Upper lobe of left lung (tissue), 6 donors: ENCODE measurements around the gene THAP12. TPM values are rescaled to one million over a fixed set of nuclear protein-coding genes. Genes with fewer than 3 reads are reported as not detected.

Experiments used
- ATAC-seq, 2 donors: fragments of 200-7000 bp; cut with Tn5 transposase; one replicate each; pipeline ENCODE4 v1.9.1; 2022; ENCODE audit warnings: mild to moderate bottlenecking in 2 of 2, moderate library complexity in 2 of 2; ENCODE audit not compliant: low FRiP score in 2 of 2
- DNase-seq, 2 donors: peaks; one replicate each; pipeline ENCODE4 v3.0.0-alpha.2; 2019 to 2020
- H3K27ac ChIP-seq, 4 donors: fragments of 200-600 bp; sonication (generic); one replicate each; pipeline ENCODE4 v1.5.1; 2016 to 2019
- H3K27me3 ChIP-seq, 4 donors: fragments of 200-600 bp; sonication (generic); one replicate each; pipeline ENCODE4 v1.5.1; 2017 to 2019
- H3K36me3 ChIP-seq, 4 donors: fragments of 200-600 bp; sonication (generic); one replicate each; pipeline ENCODE4 v1.5.1; 2016 to 2019
- H3K4me1 ChIP-seq, 4 donors: fragments of 200-600 bp; sonication (generic); one replicate each; pipeline ENCODE4 v1.5.1; 2018 to 2019
- H3K4me3 ChIP-seq, 4 donors: fragments of 200-600 bp; sonication (generic); one replicate each; pipeline ENCODE4 v1.5.1; 2017 to 2019; ENCODE audit warnings: mild to moderate bottlenecking in 2 of 4, moderate library complexity in 1 of 4
- H3K9me3 ChIP-seq, 4 donors: fragments of 200-600 bp; sonication (generic); one replicate each; pipeline ENCODE4 v1.5.1; 2018 to 2019
- EP300 ChIP-seq, 4 donors: sonication (generic); formaldehyde crosslinking; IDR thresholded peaks; one replicate each; pipeline ENCODE4 v1.5.1; 2017; ENCODE audit warnings: antibody characterized with exemption in 4 of 4, control low read depth in 2 of 4
- POLR2A ChIP-seq, 4 donors: fragments of 450-650 bp; IDR thresholded peaks; one replicate each; pipeline ENCODE4 v1.5.1; 2016 to 2017; ENCODE audit warnings: antibody characterized with exemption in 4 of 4, mild to moderate bottlenecking in 2 of 4
- POLR2AphosphoS5 ChIP-seq, 2 donors: sonication (generic); formaldehyde crosslinking; IDR thresholded peaks; one replicate each; pipeline ENCODE4 v1.5.1; 2017; ENCODE audit warnings: antibody characterized with exemption in 2 of 2
- WGBS, 2 donors: methylation state at CpG; one replicate each; pipeline ENCODE4 v1.1.5; 2017 to 2018; 5-methylcytosine and 5-hydroxymethylcytosine counted together
- total RNA-seq, 6 donors: library from RNA; depleted of rRNA in 4 of 6; stranded (reverse); fragments of >200 nt in 4 of 6; gene quantifications; one replicate each; pipeline versions ENCODE4 v1.1.0 to v1.2.1, GENCODE V29; 2016 to 2021
- TF ChIP-seq, protein P1 (sequence below), 6 experiments: fragments of 450-650 bp in 4 of 6; fragments of 200-600 bp in 2 of 6; sonication (generic) in 2 of 6; IDR thresholded peaks; one replicate each; pipeline ENCODE4 v1.5.1; 2016 to 2019; ENCODE audit warnings: antibody characterized with exemption in 6 of 6
- donor health status: DM: no; HTN: no; CAD: no; lungs with moderate emphysema.
- donor health status: DM: no; HTN: yes; CAD: no; lungs with severe emphysema.

The THAP12 gene
- total RNA-seq, 6 donors from 2014 or later, result 9.1 to 35.8 (median 34.2) TPM

DNA sequence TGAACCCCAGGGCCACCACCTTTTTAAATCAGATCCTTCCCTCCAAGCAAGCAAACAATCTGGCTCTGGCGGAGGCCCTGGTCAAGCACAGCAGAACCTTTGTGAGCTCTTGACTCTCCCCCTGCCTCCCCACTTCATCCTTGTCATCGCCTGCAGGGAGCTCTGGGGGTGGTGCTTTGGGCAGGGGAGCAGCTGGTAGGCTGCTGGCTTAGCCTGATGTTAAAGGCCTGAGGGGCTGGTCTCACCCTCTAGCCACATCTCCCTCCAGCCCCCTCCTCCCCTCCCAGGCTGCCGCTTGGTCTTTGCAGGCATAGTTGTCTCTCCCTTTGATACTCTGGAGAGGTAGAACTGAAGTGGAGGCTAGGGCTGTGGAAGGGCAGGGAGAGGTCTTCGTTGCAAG is 50.9 kb downstream of the THAP12 start:
- H3K27ac ChIP-seq, result no peak overlapping the region
- no peak for TF ChIP-seq POLR2AphosphoS5 (IDR thresholded peaks at IDR 0.05)
- no peak for TF ChIP-seq EP300 (IDR thresholded peaks at IDR 0.05)
- no peak for TF ChIP-seq POLR2A (IDR thresholded peaks at IDR 0.05)
- TF ChIP-seq, protein P1, sequence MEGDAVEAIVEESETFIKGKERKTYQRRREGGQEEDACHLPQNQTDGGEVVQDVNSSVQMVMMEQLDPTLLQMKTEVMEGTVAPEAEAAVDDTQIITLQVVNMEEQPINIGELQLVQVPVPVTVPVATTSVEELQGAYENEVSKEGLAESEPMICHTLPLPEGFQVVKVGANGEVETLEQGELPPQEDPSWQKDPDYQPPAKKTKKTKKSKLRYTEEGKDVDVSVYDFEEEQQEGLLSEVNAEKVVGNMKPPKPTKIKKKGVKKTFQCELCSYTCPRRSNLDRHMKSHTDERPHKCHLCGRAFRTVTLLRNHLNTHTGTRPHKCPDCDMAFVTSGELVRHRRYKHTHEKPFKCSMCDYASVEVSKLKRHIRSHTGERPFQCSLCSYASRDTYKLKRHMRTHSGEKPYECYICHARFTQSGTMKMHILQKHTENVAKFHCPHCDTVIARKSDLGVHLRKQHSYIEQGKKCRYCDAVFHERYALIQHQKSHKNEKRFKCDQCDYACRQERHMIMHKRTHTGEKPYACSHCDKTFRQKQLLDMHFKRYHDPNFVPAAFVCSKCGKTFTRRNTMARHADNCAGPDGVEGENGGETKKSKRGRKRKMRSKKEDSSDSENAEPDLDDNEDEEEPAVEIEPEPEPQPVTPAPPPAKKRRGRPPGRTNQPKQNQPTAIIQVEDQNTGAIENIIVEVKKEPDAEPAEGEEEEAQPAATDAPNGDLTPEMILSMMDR (IDR thresholded peaks at IDR 0.05), result no peak
- peaks cover 8 to 16% (median 10%) of the 10 kb centered on the region in 4 donors for H3K4me1 ChIP-seq
- no peak overlapping the region for H3K4me3 ChIP-seq
- 60 to 69% methylated on average over 1 to 4 of the region's 4 CpGs for WGBS, 2 donors
- ATAC-seq, result no peak
- no peak for DNase-seq
- H3K27me3 ChIP-seq, result no peaks in the 10 kb centered on the region
- no peaks in the 10 kb centered on the region for H3K36me3 ChIP-seq
- peaks cover 0 to 6% (median 5%) of the 10 kb centered on the region in 4 donors for H3K9me3 ChIP-seq

- WGBS, 2 donors, result 52 to 64% methylated on average over 7 to 8 of the region's 8 CpGs
- DNase-seq (peak in 1 of 2 donors; percentile 44), ATAC-seq (peak; percentile 27 to 50)
- Histone ChIP-seq H3K4me3 (no peak overlapping the region), H3K4me1 (peaks cover 8 to 16% (median 10%) of the 10 kb centered on the region in 4 donors), H3K27me3 (no peaks in the 10 kb centered on the region), H3K9me3 (no peaks in the 10 kb centered on the region), H3K27ac (no peak overlapping the region), H3K36me3 (no peaks in the 10 kb centered on the region)
- TF ChIP-seq EP300 (IDR thresholded peaks at IDR 0.05) (peak in 1 of 4 donors; percentile 6), POLR2AphosphoS5 (IDR thresholded peaks at IDR 0.05) (peak in 1 of 2 donors; percentile 36)
- TF ChIP-seq, protein P1 (IDR thresholded peaks at IDR 0.05), result no peak
Observed at GRCh38 chr11:76329084-76329648, 51.8 kb downstream of the THAP12 start.

GRCh38 chr11:76327756-76328388 is 53.1 kb downstream of the THAP12 start:
- DNase-seq (no peak), ATAC-seq (no peak)
- Histone ChIP-seq H3K4me3 (no peak overlapping the region), H3K27me3 (no peaks in the 10 kb centered on the region), H3K36me3 (no peaks in the 10 kb centered on the region), H3K4me1 (peaks cover 8 to 16% (median 10%) of the 10 kb centered on the region in 4 donors), H3K9me3 (no peaks in the 10 kb centered on the region), H3K27ac (no peak overlapping the region)
- 80 to 88% methylated on average over 9 of the region's 9 CpGs for WGBS, 2 donors
- no peak for TF ChIP-seq POLR2AphosphoS5 (IDR thresholded peaks at IDR 0.05)
- TF ChIP-seq POLR2A (IDR thresholded peaks at IDR 0.05), result no peak
- TF ChIP-seq, protein P1 (IDR thresholded peaks at IDR 0.05), result no peak

- H3K36me3 ChIP-seq, result no peaks in the 10 kb centered on the region
- no peaks in the 10 kb centered on the region for H3K9me3 ChIP-seq
- ATAC-seq (no peak), DNase-seq (no peak)
- TF ChIP-seq, protein P1 (IDR thresholded peaks at IDR 0.05), result no peak
- no peak for TF ChIP-seq POLR2AphosphoS5 (IDR thresholded peaks at IDR 0.05)
- TF ChIP-seq EP300 (IDR thresholded peaks at IDR 0.05), result no peak
- TF ChIP-seq POLR2A (IDR thresholded peaks at IDR 0.05), result no peak
- H3K27me3 ChIP-seq, result peaks cover 0 to 4% (median under 1%) of the 10 kb centered on the region in 4 donors
- H3K4me1 ChIP-seq, result peaks cover 8 to 16% (median 12%) of the 10 kb centered on the region in 4 donors
- 7 to 13% methylated on average over 1 of the region's 1 CpG for WGBS, 2 donors
- H3K4me3 ChIP-seq, result no peak overlapping the region
- H3K27ac ChIP-seq, result no peak overlapping the region
Observed at GRCh38 chr11:76327202-76327601, 53.7 kb downstream of the THAP12 start.
